Activated T-helper 1 cell treated with anti-CD3 and anti-CD28 coated beads, Interleukin-12 subunit alpha, Interleukin-12 subunit beta, Interleukin-2, Interleukin-4 antibody, amounts not matched to agents 30 ng/mL and 10 ng/mL and 1 ng/mL, durations not matched to agents 14 hours and 24 hours and 36 hours (primary cell): ENCODE data around the gene SLC13A3. TPM values are rescaled to one million over a fixed set of nuclear protein-coding genes. Genes with fewer than 3 reads are reported as not detected.

ENCODE experiments used
- DNase-seq: peaks from one replicate; pipeline ENCODE4 v3.0.0; 2021; ENCODE audit warnings: low spot score
- H3K27ac Mint-ChIP-seq: one replicate; pipeline ENCODE4 v1.8.0; 2021; ENCODE audit warnings: mild to moderate bottlenecking, mixed read lengths
- H3K27me3 Mint-ChIP-seq: one replicate; pipeline ENCODE4 v1.8.0; 2022; ENCODE audit warnings: mild to moderate bottlenecking, moderate library complexity, mixed read lengths; ENCODE audit not compliant: insufficient read depth
- H3K36me3 Mint-ChIP-seq: one replicate; pipeline ENCODE4 v1.8.0; 2021; ENCODE audit warnings: low read depth, mixed read lengths
- H3K4me1 Mint-ChIP-seq: one replicate; pipeline ENCODE4 v1.8.0; 2021; ENCODE audit warnings: low read depth, mixed read lengths
- H3K4me3 Mint-ChIP-seq: one replicate; pipeline ENCODE4 v1.8.0; 2021; ENCODE audit warnings: mild to moderate bottlenecking, moderate library complexity, mixed read lengths
- H3K9me3 Mint-ChIP-seq: one replicate; pipeline ENCODE4 v1.8.0; 2021; ENCODE audit warnings: mixed read lengths
- intact Hi-C: fragments of 100-400 bp; cut with micrococcal nuclease; formaldehyde crosslinking; loops from one replicate; pipeline ENCODE4 v1.15.1; 2024
- total RNA-seq: library from RNA; stranded (reverse); gene quantifications from 2 replicates; pipeline ENCODE4 v1.2.3, GENCODE V29; 2022

The SLC13A3 gene
- 0.24 TPM in 1 of 2 replicates, not detected in the other for total RNA-seq

- no peak for DNase-seq
- Mint-ChIP-seq H3K9me3 (no peaks in the 10 kb centered on the region), H3K27me3 (peaks cover 47% of the 10 kb centered on the region), H3K4me1 (peaks cover 4% of the 10 kb centered on the region), H3K36me3 (no peaks in the 10 kb centered on the region), H3K27ac (no peak within 1 kb of the TSS), H3K4me3 (no peak within 1 kb of the TSS)
- intact Hi-C loops: no loop called here
Measured at GRCh38 chr20:46651091-46651962, at the start of gene SLC13A3. SLC13A3 (minus strand) TSS chr20:46651459; CDS start chr20:46651421, 38 bp downstream.

GRCh38 chr20:46701057-46701456 is 49.8 kb upstream of the SLC13A3 start:
- no peak overlapping the region for H3K27ac Mint-ChIP-seq
- no peaks in the 10 kb centered on the region for H3K36me3 Mint-ChIP-seq
- no peak for DNase-seq
- no peak overlapping the region for H3K4me3 Mint-ChIP-seq
- H3K9me3 Mint-ChIP-seq: no peaks in the 10 kb centered on the region
- H3K4me1 Mint-ChIP-seq: peaks cover 2% of the 10 kb centered on the region
- peaks cover 24% of the 10 kb centered on the region for H3K27me3 Mint-ChIP-seq
- intact Hi-C loops: no loop called here

- intact Hi-C loops: no loop called here
- Mint-ChIP-seq H3K27ac (no peak overlapping the region), H3K9me3 (no peaks in the 10 kb centered on the region), H3K36me3 (no peaks in the 10 kb centered on the region), H3K4me1 (peaks cover 8% of the 10 kb centered on the region), H3K4me3 (no peak overlapping the region), H3K27me3 (peaks cover 24% of the 10 kb centered on the region)
- DNase-seq: no peak
Measured at GRCh38 chr20:46700481-46700880, 49.2 kb upstream of the SLC13A3 start.

GRCh38 chr20:46699651-46700359 is 48.5 kb upstream of the SLC13A3 start:
- intact Hi-C loops: no loop called here
- Mint-ChIP-seq H3K4me1 (peaks cover 8% of the 10 kb centered on the region), H3K27ac (no peak overlapping the region), H3K9me3 (no peaks in the 10 kb centered on the region), H3K27me3 (peaks cover 19% of the 10 kb centered on the region), H3K4me3 (no peak overlapping the region), H3K36me3 (no peaks in the 10 kb centered on the region)
- no peak for DNase-seq

GRCh38 chr20:46698788-46699187 is 47.5 kb upstream of the SLC13A3 start:
- no peak overlapping the region for H3K4me3 Mint-ChIP-seq
- DNase-seq: no peak
- no peaks in the 10 kb centered on the region for H3K36me3 Mint-ChIP-seq
- H3K9me3 Mint-ChIP-seq: no peaks in the 10 kb centered on the region
- H3K27me3 Mint-ChIP-seq: peaks cover 11% of the 10 kb centered on the region
- intact Hi-C loops: no loop called here
- H3K4me1 Mint-ChIP-seq: peaks cover 15% of the 10 kb centered on the region
- H3K27ac Mint-ChIP-seq: no peak overlapping the region

GRCh38 chr20:46696791-46697279 is 45.6 kb upstream of the SLC13A3 start:
- no peaks in the 10 kb centered on the region for H3K9me3 Mint-ChIP-seq
- H3K4me1 Mint-ChIP-seq: peaks cover 15% of the 10 kb centered on the region
- intact Hi-C loops: no loop called here
- no peak overlapping the region for H3K27ac Mint-ChIP-seq
- no peak for DNase-seq
- no peak overlapping the region for H3K4me3 Mint-ChIP-seq
- no peaks in the 10 kb centered on the region for H3K36me3 Mint-ChIP-seq
- H3K27me3 Mint-ChIP-seq: peaks cover 11% of the 10 kb centered on the region

GRCh38 chr20:46695892-46696291 is 44.6 kb upstream of the SLC13A3 start:
- no peak overlapping the region for H3K27ac Mint-ChIP-seq
- peaks cover 12% of the 10 kb centered on the region for H3K27me3 Mint-ChIP-seq
- no peak overlapping the region for H3K4me3 Mint-ChIP-seq
- DNase-seq: no peak
- H3K36me3 Mint-ChIP-seq: no peaks in the 10 kb centered on the region
- peaks cover 15% of the 10 kb centered on the region for H3K4me1 Mint-ChIP-seq
- intact Hi-C loops: no loop called here
- no peaks in the 10 kb centered on the region for H3K9me3 Mint-ChIP-seq

GRCh38 chr20:46694484-46694883 is 43.2 kb upstream of the SLC13A3 start:
- Mint-ChIP-seq H3K4me1 (peaks cover 24% of the 10 kb centered on the region), H3K36me3 (peaks cover 1% of the 10 kb centered on the region), H3K27ac (no peak overlapping the region), H3K4me3 (no peak overlapping the region), H3K9me3 (no peaks in the 10 kb centered on the region), H3K27me3 (peaks cover 5% of the 10 kb centered on the region)
- DNase-seq: no peak
- intact Hi-C loops: no loop called here

GRCh38 chr20:46691196-46691595 is 39.9 kb upstream of the SLC13A3 start:
- H3K36me3 Mint-ChIP-seq: peaks cover 11% of the 10 kb centered on the region
- H3K9me3 Mint-ChIP-seq: no peaks in the 10 kb centered on the region
- intact Hi-C loops: no loop called here
- no peak overlapping the region for H3K4me3 Mint-ChIP-seq
- peaks cover 3% of the 10 kb centered on the region for H3K27me3 Mint-ChIP-seq
- no peak overlapping the region for H3K27ac Mint-ChIP-seq
- no peak for DNase-seq
- peaks cover 48% of the 10 kb centered on the region for H3K4me1 Mint-ChIP-seq

GRCh38 chr20:46690219-46691106 is 39.2 kb upstream of the SLC13A3 start:
- intact Hi-C loops: no loop called here
- Mint-ChIP-seq H3K27ac (peak overlapping the region; percentile 80), H3K4me1 (peaks cover 48% of the 10 kb centered on the region), H3K9me3 (no peaks in the 10 kb centered on the region), H3K36me3 (peaks cover 15% of the 10 kb centered on the region), H3K4me3 (peak overlapping the region; percentile 88), H3K27me3 (peaks cover 3% of the 10 kb centered on the region)
- DNase-seq: no peak

- no peaks in the 10 kb centered on the region for H3K9me3 Mint-ChIP-seq
- peaks cover 3% of the 10 kb centered on the region for H3K27me3 Mint-ChIP-seq
- intact Hi-C loops: loop anchor here (1.0 to 5.0 kb wide), 10 partner anchors 127 to 1717 kb away; partner anchors contain the start of genes ELMO2 and ZMYND8
- H3K4me3 Mint-ChIP-seq: peak overlapping the region; percentile 88
- H3K27ac Mint-ChIP-seq: peak overlapping the region; percentile 87
- peaks cover 21% of the 10 kb centered on the region for H3K36me3 Mint-ChIP-seq
- peaks cover 54% of the 10 kb centered on the region for H3K4me1 Mint-ChIP-seq
- DNase-seq: no peak
Measured at GRCh38 chr20:46689754-46690085, 38.5 kb upstream of the SLC13A3 start.

- no peaks in the 10 kb centered on the region for H3K9me3 Mint-ChIP-seq
- H3K4me3 Mint-ChIP-seq: peak within 1 kb of the TSS; percentile 88
- peak; percentile 94 for DNase-seq
- peak within 1 kb of the TSS; percentile 91 for H3K27ac Mint-ChIP-seq
- peaks cover 23% of the 10 kb centered on the region for H3K36me3 Mint-ChIP-seq
- H3K27me3 Mint-ChIP-seq: peaks cover 3% of the 10 kb centered on the region
- H3K4me1 Mint-ChIP-seq: peaks cover 52% of the 10 kb centered on the region
- intact Hi-C loops: loop anchor here (1.0 to 5.0 kb wide), 10 partner anchors 127 to 1717 kb away; partner anchors contain the start of genes ELMO2 and ZMYND8
Measured at GRCh38 chr20:46689082-46689753, 38.0 kb upstream of the SLC13A3 start, which contains the start of gene TP53RK. TP53RK (minus strand) TSS chr20:46689444; CDS start chr20:46689414, 30 bp downstream.
